Gastroesophageal sphincter (tissue), 4 donors: ENCODE measurements around the gene C18orf32. TPM values are rescaled to one million over a fixed set of nuclear protein-coding genes. Genes with fewer than 3 reads are reported as not detected.
"Not testable (repeated sequence)": the region's sequence is repeated elsewhere in the genome, so short reads cannot be mapped to it uniquely, and the experiment has no call there.

Experiments
- ATAC-seq: fragments of 150-250 bp; one replicate; pipeline ENCODE4 v1.9.1; 2016; ENCODE audit warnings: mild to moderate bottlenecking, moderate library complexity
- H3K27ac ChIP-seq, 4 donors: fragments of 200-600 bp; sonication (generic) in 3 of 4; 1 replicate in 3 of 4; 2 replicates in 1 of 4; pipeline ENCODE4 v1.5.1; 2016 to 2019
- H3K27me3 ChIP-seq: fragments of 200-600 bp; sonication (generic); one replicate; pipeline ENCODE4 v1.5.1; 2019
- H3K36me3 ChIP-seq, 2 donors: fragments of 200-600 bp; sonication (generic); one replicate each; pipeline ENCODE4 v1.5.1; 2019; ENCODE audit warnings: control low read depth in 1 of 2
- H3K4me1 ChIP-seq, 3 donors: fragments of 200-600 bp; sonication (generic); 1 replicate in 2 of 3; 2 replicates in 1 of 3; pipeline ENCODE4 v1.5.1; 2016 to 2019; ENCODE audit warnings: control low read depth in 2 of 3
- H3K4me3 ChIP-seq, 2 donors: fragments of 200-600 bp; sonication (generic); one replicate each; pipeline ENCODE4 v1.5.1; 2019; ENCODE audit warnings: mild to moderate bottlenecking in 1 of 2, moderate library complexity in 1 of 2
- H3K9me3 ChIP-seq, 3 donors: fragments of 200-600 bp; sonication (generic); one replicate each; pipeline ENCODE4 v1.5.1; 2017 to 2019; ENCODE audit warnings: control low read depth in 2 of 3
- CTCF ChIP-seq, 4 experiments: fragments of 200-600 bp in 2 of 4; fragments of 450-650 bp in 2 of 4; sonication (generic) in 1 of 4; IDR thresholded peaks; one replicate each; pipeline ENCODE4 v1.5.1; 2017 to 2019; ENCODE audit warnings: antibody characterized with exemption in 4 of 4, mild to moderate bottlenecking in 2 of 4, moderate library complexity in 2 of 4
- EP300 ChIP-seq: sonication (generic); formaldehyde crosslinking; IDR thresholded peaks from one replicate; pipeline ENCODE4 v1.6.1; 2017; ENCODE audit warnings: antibody characterized with exemption, mild to moderate bottlenecking
- POLR2A ChIP-seq, 2 donors: fragments of 450-650 bp; IDR thresholded peaks; one replicate each; pipeline ENCODE4 v1.6.1; 2017; ENCODE audit warnings: antibody characterized with exemption in 2 of 2, mild to moderate bottlenecking in 2 of 2, moderate library complexity in 1 of 2
- POLR2AphosphoS5 ChIP-seq: sonication (generic); formaldehyde crosslinking; IDR thresholded peaks from one replicate; pipeline ENCODE4 v1.6.1; 2017; ENCODE audit warnings: antibody characterized with exemption
- WGBS, 2 donors: methylation state at CpG; one replicate each; pipeline ENCODE4 v1.1.5; 2018; ENCODE audit warnings: low coverage in 1 of 2; 5-methylcytosine and 5-hydroxymethylcytosine counted together
- total RNA-seq, 4 donors: library from RNA; depleted of rRNA; stranded (reverse); fragments of >200 nt; gene quantifications; one replicate each; pipeline ENCODE4 v1.1.0, GENCODE V29; 2016

Gene C18orf32
- total RNA-seq, 4 donors from 2014 or later, result 38.9 to 64.0 (median 48.2) TPM

- Histone ChIP-seq H3K27ac (peak overlapping the region in 1 of 4 donors; percentile 35), H3K4me1 (peaks cover 0 to 33% (median 3%) of the 10 kb centered on the region in 3 donors), H3K36me3 (peaks cover 0 to 66% of the 10 kb centered on the region in 2 donors), H3K9me3 (no peaks in the 10 kb centered on the region), H3K27me3 (no peaks in the 10 kb centered on the region), H3K4me3 (no peak overlapping the region)
- TF ChIP-seq POLR2A (IDR thresholded peaks at IDR 0.05) (no peak), EP300 (no peak), CTCF (IDR thresholded peaks at IDR 0.05) (no peak), POLR2AphosphoS5 (no peak)
- ATAC-seq, result peak; percentile 11
- WGBS, 2 donors, result 80 to 92% methylated on average over 1 to 5 of the region's 5 CpGs
Measured at GRCh38 chr18:49479381-49480137, 7.5 kb downstream of the C18orf32 start.

GRCh38 chr18:49476664-49477411, 10.2 kb downstream of the C18orf32 start:
- Histone ChIP-seq H3K4me3 (no peak overlapping the region), H3K9me3 (no peaks in the 10 kb centered on the region), H3K27ac (peak overlapping the region; percentile 45 to 71 (median 49)), H3K27me3 (no peaks in the 10 kb centered on the region), H3K36me3 (peaks cover 0 to 47% of the 10 kb centered on the region in 2 donors), H3K4me1 (peaks cover 0 to 27% (median 3%) of the 10 kb centered on the region in 3 donors)
- TF ChIP-seq EP300, result no peak
- peak in 1 of 2 donors; percentile 11 for TF ChIP-seq POLR2A (IDR thresholded peaks at IDR 0.05)
- TF ChIP-seq POLR2AphosphoS5, result no peak
- TF ChIP-seq CTCF (IDR thresholded peaks at IDR 0.05), result no peak
- WGBS, 2 donors, result 64 to 73% methylated on average over 6 to 10 of the region's 11 CpGs
- ATAC-seq, result peak; percentile 59

GRCh38 chr18:49474935-49475334, 12.1 kb downstream of the C18orf32 start:
- H3K27ac ChIP-seq, ATAC-seq, H3K9me3 ChIP-seq, H3K4me3 ChIP-seq, H3K27me3 ChIP-seq: not testable (repeated sequence)
- peaks cover 0 to 28% of the 10 kb centered on the region in 2 donors for H3K36me3 ChIP-seq
- peaks cover 0 to 27% (median 3%) of the 10 kb centered on the region in 3 donors for H3K4me1 ChIP-seq
- 81% methylated on average over 5 of the region's 6 CpGs; no CpG with 5 or more reads in 1 of the 2 donors for WGBS, 2 donors

GRCh38 chr18:49473721-49474120, 13.3 kb downstream of the C18orf32 start:
- Histone ChIP-seq H3K9me3 (no peaks in the 10 kb centered on the region), H3K4me1 (peaks cover 0 to 15% (median 0%) of the 10 kb centered on the region in 3 donors), H3K36me3 (peaks cover 0 to 19% of the 10 kb centered on the region in 2 donors), H3K27ac (no peak overlapping the region), H3K27me3 (no peaks in the 10 kb centered on the region), H3K4me3 (no peak overlapping the region)
- WGBS, 2 donors, result 75 to 92% methylated on average over 2 to 4 of the region's 4 CpGs
- ATAC-seq, result no peak
- TF ChIP-seq POLR2AphosphoS5, result no peak
- TF ChIP-seq EP300, result no peak
- no peak for TF ChIP-seq POLR2A (IDR thresholded peaks at IDR 0.05)
- TF ChIP-seq CTCF (IDR thresholded peaks at IDR 0.05), result no peak

GRCh38 chr18:49472459-49472858, 14.6 kb downstream of the C18orf32 start:
- Histone ChIP-seq H3K36me3 (peaks cover 0 to 13% of the 10 kb centered on the region in 2 donors), H3K27ac (no peak overlapping the region), H3K4me1 (peaks cover 0 to 12% (median 0%) of the 10 kb centered on the region in 3 donors), H3K27me3 (no peaks in the 10 kb centered on the region), H3K4me3 (no peak overlapping the region), H3K9me3 (no peaks in the 10 kb centered on the region)
- no peak for ATAC-seq
- 71% methylated on average over 3 of the region's 3 CpGs; no CpG with 5 or more reads in 1 of the 2 donors for WGBS, 2 donors
- no peak for TF ChIP-seq POLR2A (IDR thresholded peaks at IDR 0.05)
- TF ChIP-seq CTCF (IDR thresholded peaks at IDR 0.05), result no peak
